ENCODE results near the gene CFAP90.

- TF ChIP-seq POLR2A (IDR thresholded peaks at IDR 0.05; ENCODE audit: low read depth, low read length) = no peak
- no peak for TF ChIP-seq TAF1 (IDR thresholded peaks at IDR 0.05; ENCODE audit: low read depth, low read length)
- TF ChIP-seq POLR2AphosphoS5 (IDR thresholded peaks at IDR 0.05; ENCODE audit: low read depth, low read length) = no peak
Observed at GRCh38 chr5:7848296-7848695, 2.6 kb downstream of the CFAP90 start.
